ENCODE measurements around the gene METTL25.

- TF ChIP-seq CTCF (IDR thresholded peaks at IDR 0.05) (no peak), POLR2A (IDR thresholded peaks at IDR 0.05) (no peak)
Measured at GRCh38 chr12:82361461-82361915, 3.2 kb downstream of the METTL25 start.
